SK-N-SH (cell line): ENCODE data around the gene FAM131C. TPM values are rescaled to one million over a fixed set of nuclear protein-coding genes. Genes with fewer than 3 reads are reported as not detected.

Experiments used
- CTCF ChIA-PET: fragments of 300-600, 350-600 bp; formaldehyde crosslinking; extraction: SDS; loops from one replicate; lab custom pipeline; 2021; lab: Yijun Ruan, JAX
- POLR2A ChIA-PET: fragments of 350-600 bp; sonication (Branson Sonifier 250); formaldehyde crosslinking; extraction: SDS; loops from one replicate; lab custom pipeline; 2020; ENCODE audit warnings: antibody characterized with exemption, inconsistent platforms; lab: Yijun Ruan, JAX
- DNase-seq: peaks from one replicate; pipeline ENCODE4 v3.0.0; 2012
- H2AFZ ChIP-seq: fragments of 200-600 bp; sonication (generic); 2 replicates; pipeline ENCODE4 v1.8.1; 2016; ENCODE audit warnings: antibody characterized with exemption, mild to moderate bottlenecking, low read depth
- H3F3A ChIP-seq: fragments of 200-600 bp; sonication (generic); replicated peaks from 2 replicates; pipeline ENCODE3; 2016; ENCODE audit warnings: antibody characterized with exemption, mild to moderate bottlenecking; ENCODE audit not compliant: insufficient read depth
- H3K27ac ChIP-seq, 2 experiments: fragments of 200-500 bp in 1 of 2; fragments of 200-600 bp in 1 of 2; sonication (Bioruptor generic) in 1 of 2; sonication (generic), shearing (Covaris generic) in 1 of 2; 2 replicates each; pipeline versions ENCODE4 v1.5.1 to v1.6.1; 2014 to 2016; ENCODE audit warnings: low read depth in 2 of 2, inconsistent platforms in 1 of 2, low read length in 1 of 2, mild to moderate bottlenecking in 1 of 2, mixed read lengths in 1 of 2
- H3K27me3 ChIP-seq: fragments of 200-600 bp; sonication (generic), shearing (Covaris generic); 2 replicates; pipeline ENCODE4 v1.6.1; 2016; ENCODE audit warnings: mixed run types; ENCODE audit not compliant: insufficient read depth
- H3K36me3 ChIP-seq, 2 experiments: fragments of 200-500 bp in 1 of 2; fragments of 200-600 bp in 1 of 2; sonication (Bioruptor generic) in 1 of 2; sonication (generic) in 1 of 2; replicated peaks in 1 of 2; 2 replicates each; pipeline versions ENCODE3 to v1.5.1; 2014 to 2016; ENCODE audit warnings: low read length in 1 of 2, mild to moderate bottlenecking in 1 of 2; ENCODE audit not compliant: insufficient read depth in 2 of 2, control insufficient read depth in 1 of 2
- H3K4me1 ChIP-seq, 2 experiments: fragments of 200-500 bp in 1 of 2; fragments of 200-600 bp in 1 of 2; sonication (Bioruptor generic) in 1 of 2; sonication (generic), shearing (Covaris generic) in 1 of 2; 2 replicates each; pipeline versions ENCODE4 v1.5.1 to v1.6.1; 2014 to 2016; ENCODE audit warnings: low read depth in 1 of 2, low read length in 1 of 2, mixed run types in 1 of 2; ENCODE audit not compliant: insufficient read depth in 2 of 2, control insufficient read depth in 1 of 2
- H3K4me2 ChIP-seq: fragments of 200-600 bp; sonication (generic), shearing (Covaris generic); 2 replicates; pipeline ENCODE4 v1.6.1; 2017; ENCODE audit warnings: mixed run types
- H3K4me3 ChIP-seq, 2 experiments: fragments of 200-500 bp in 1 of 2; fragments of 200-600 bp in 1 of 2; sonication (Bioruptor generic) in 1 of 2; sonication (generic), shearing (Covaris generic) in 1 of 2; 2 replicates each; pipeline versions ENCODE4 v1.5.1 to v1.8.1; 2014 to 2016; ENCODE audit warnings: low read depth in 2 of 2, inconsistent platforms in 1 of 2, low read length in 1 of 2, mild to moderate bottlenecking in 1 of 2, mixed read lengths in 1 of 2, moderate library complexity in 1 of 2
- H3K79me2 ChIP-seq: fragments of 200-600 bp; sonication (generic); 2 replicates; pipeline ENCODE4 v1.8.1; 2017; ENCODE audit warnings: mild to moderate bottlenecking; ENCODE audit not compliant: insufficient read depth
- H3K9ac ChIP-seq: fragments of 200-600 bp; sonication (generic); 2 replicates; pipeline ENCODE4 v1.6.1; 2017; ENCODE audit warnings: mixed run types
- H3K9me2 ChIP-seq: fragments of 200-600 bp; sonication (generic); 2 replicates; pipeline ENCODE4 v1.6.1; 2017; ENCODE audit warnings: mixed run types
- H3K9me3 ChIP-seq: fragments of 200-600 bp; sonication (generic); 2 replicates; pipeline ENCODE4 v1.6.1; 2017; ENCODE audit warnings: mixed run types, mild to moderate bottlenecking, moderate library complexity
- H4K20me1 ChIP-seq: fragments of 200-600 bp; sonication (generic); 2 replicates; pipeline ENCODE4 v1.6.1; 2017; ENCODE audit warnings: mild to moderate bottlenecking, mixed run types; ENCODE audit not compliant: insufficient read depth
- EP300 ChIP-seq, 2 experiments: IDR thresholded peaks; 2 replicates each; pipeline versions ENCODE4 v1.4.0 to v1.6.1; 2012; ENCODE audit warnings: borderline replicate concordance in 1 of 2, low read depth in 1 of 2, low read length in 1 of 2
- EZH2phosphoT487 ChIP-seq: fragments of 200-600 bp; sonication (generic); IDR thresholded peaks from 2 replicates; pipeline ENCODE4 v1.6.1; 2017; ENCODE audit warnings: low read depth, mixed run types, mild to moderate bottlenecking, antibody characterized with exemption, moderate library complexity, borderline replicate concordance
- FOXM1 ChIP-seq: IDR thresholded peaks from 2 replicates; pipeline ENCODE4 v1.4.0; 2012; ENCODE audit warnings: low read depth, mild to moderate bottlenecking
- GABPA ChIP-seq: IDR thresholded peaks from 2 replicates; pipeline ENCODE4 v1.4.0; 2012; ENCODE audit warnings: low read depth, mild to moderate bottlenecking
- GATA2 ChIP-seq: sonication (generic); formaldehyde crosslinking; IDR thresholded peaks from 2 replicates; pipeline ENCODE4 v1.5.0; 2020; ENCODE audit warnings: mild to moderate bottlenecking, missing genetic modification reagents
- NRF1 ChIP-seq: IDR thresholded peaks from 2 replicates; pipeline ENCODE4 v1.6.1; 2012; ENCODE audit warnings: low read depth, mild to moderate bottlenecking, low read length
- RFX5 ChIP-seq: IDR thresholded peaks from 2 replicates; pipeline ENCODE4 v1.6.1; 2012; ENCODE audit warnings: mild to moderate bottlenecking, improper control_type of control experiment, low read length
- SMC3 ChIP-seq: IDR thresholded peaks from 2 replicates; pipeline ENCODE4 v1.6.1; 2012; ENCODE audit warnings: low read depth, low read length, improper control_type of control experiment
- YY1 ChIP-seq: IDR thresholded peaks from 2 replicates; pipeline ENCODE4 v1.4.0; 2012; ENCODE audit warnings: low read depth, mild to moderate bottlenecking
- WGBS: methylation state at CpG from one replicate; pipeline ENCODE4 v1.1.6; 2017; ENCODE audit warnings: low lambda C conversion rate; 5-methylcytosine and 5-hydroxymethylcytosine counted together
- polyA plus RNA-seq, 3 experiments: library from polyadenylated mRNA; depleted of rRNA; stranded (reverse); fragments of >200 nt; gene quantifications; 2 replicates each; pipeline ENCODE4 v1.2.3, GENCODE V29; 2012
- TF ChIP-seq, protein P1 (sequence below): IDR thresholded peaks from 2 replicates; pipeline ENCODE4 v1.4.0; 2012; ENCODE audit warnings: low read depth, borderline replicate concordance
- TF ChIP-seq, protein P2 (sequence below): IDR thresholded peaks from 2 replicates; pipeline ENCODE4 v1.4.0; 2012; ENCODE audit warnings: low read depth, borderline replicate concordance
- TF ChIP-seq, protein P3 (sequence below): fragments of 200-600 bp; sonication (generic); IDR thresholded peaks from 2 replicates; pipeline ENCODE4 v1.6.1; 2017; ENCODE audit warnings: antibody characterized with exemption, mild to moderate bottlenecking, moderate library complexity
- TF ChIP-seq, protein P4 (sequence below): fragments of 150-350 bp; IDR thresholded peaks from 2 replicates; pipeline ENCODE4 v1.6.1; 2017; ENCODE audit warnings: antibody characterized with exemption, low read length, low read depth, borderline replicate concordance

Gene FAM131C
- polyA plus RNA-seq, 1 of the 3 experiments (the other 2 are of a cell fraction): 1.6 TPM

DNA sequence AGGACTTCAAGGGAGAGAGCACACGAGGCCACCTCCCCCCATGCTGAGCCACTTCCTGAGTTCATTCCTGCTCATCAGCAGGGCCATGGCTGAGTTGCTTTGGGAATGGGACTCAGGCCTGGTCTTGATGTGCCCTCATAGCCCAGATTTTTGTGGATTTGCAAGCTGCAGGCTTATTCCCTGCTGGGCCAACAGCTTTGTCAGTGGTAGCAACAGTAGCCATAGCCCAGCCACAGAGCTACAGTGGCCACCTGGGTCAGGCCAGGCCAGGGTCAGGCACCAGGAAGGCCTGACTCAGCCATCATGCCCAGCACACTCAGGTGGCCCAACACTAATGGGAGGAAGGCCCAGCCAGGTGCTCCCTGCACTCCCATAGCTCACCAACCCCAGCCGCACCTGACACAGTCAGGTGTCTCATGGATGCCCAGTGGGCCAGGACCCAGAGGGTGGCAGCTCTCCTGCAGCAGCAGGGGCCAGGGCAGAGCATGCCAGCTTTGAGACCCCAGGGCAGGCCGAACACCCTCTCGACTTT is 49.0 kb upstream of the FAM131C start:
- Histone ChIP-seq H3K4me2 (no peak overlapping the region), H3K4me1 (peaks cover 1 to 10% of the 10 kb centered on the region in 2 experiments; a peak in 2 of 4 replicates), H3K9me3 (no peaks in the 10 kb centered on the region), H2AFZ (no peak overlapping the region), H3K27ac (no peak overlapping the region), H3K9ac (no peak overlapping the region), H4K20me1 (peaks cover 5% of the 10 kb centered on the region; the same call in 1 of the 2 replicates), H3K79me2 (no peaks in the 10 kb centered on the region), H3K4me3 (no peak overlapping the region), H3K36me3 (peaks cover 23 to 43% of the 10 kb centered on the region in 2 experiments), H3K9me2 (no peaks in the 10 kb centered on the region), H3K27me3 (no peaks in the 10 kb centered on the region), H3F3A (peaks cover 42% of the 10 kb centered on the region)
- 50% methylated on average over 1 of the region's 4 CpGs for WGBS
- POLR2A ChIA-PET: no interaction called here
- TF ChIP-seq NRF1: no peak
- TF ChIP-seq, protein P1, sequence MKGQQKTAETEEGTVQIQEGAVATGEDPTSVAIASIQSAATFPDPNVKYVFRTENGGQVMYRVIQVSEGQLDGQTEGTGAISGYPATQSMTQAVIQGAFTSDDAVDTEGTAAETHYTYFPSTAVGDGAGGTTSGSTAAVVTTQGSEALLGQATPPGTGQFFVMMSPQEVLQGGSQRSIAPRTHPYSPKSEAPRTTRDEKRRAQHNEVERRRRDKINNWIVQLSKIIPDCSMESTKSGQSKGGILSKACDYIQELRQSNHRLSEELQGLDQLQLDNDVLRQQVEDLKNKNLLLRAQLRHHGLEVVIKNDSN: no peak
- TF ChIP-seq, protein P2, sequence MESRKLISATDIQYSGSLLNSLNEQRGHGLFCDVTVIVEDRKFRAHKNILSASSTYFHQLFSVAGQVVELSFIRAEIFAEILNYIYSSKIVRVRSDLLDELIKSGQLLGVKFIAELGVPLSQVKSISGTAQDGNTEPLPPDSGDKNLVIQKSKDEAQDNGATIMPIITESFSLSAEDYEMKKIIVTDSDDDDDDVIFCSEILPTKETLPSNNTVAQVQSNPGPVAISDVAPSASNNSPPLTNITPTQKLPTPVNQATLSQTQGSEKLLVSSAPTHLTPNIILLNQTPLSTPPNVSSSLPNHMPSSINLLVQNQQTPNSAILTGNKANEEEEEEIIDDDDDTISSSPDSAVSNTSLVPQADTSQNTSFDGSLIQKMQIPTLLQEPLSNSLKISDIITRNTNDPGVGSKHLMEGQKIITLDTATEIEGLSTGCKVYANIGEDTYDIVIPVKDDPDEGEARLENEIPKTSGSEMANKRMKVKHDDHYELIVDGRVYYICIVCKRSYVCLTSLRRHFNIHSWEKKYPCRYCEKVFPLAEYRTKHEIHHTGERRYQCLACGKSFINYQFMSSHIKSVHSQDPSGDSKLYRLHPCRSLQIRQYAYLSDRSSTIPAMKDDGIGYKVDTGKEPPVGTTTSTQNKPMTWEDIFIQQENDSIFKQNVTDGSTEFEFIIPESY: no peak
- no peak for TF ChIP-seq YY1
- TF ChIP-seq EP300 (IDR thresholded peaks at IDR 0.05; ENCODE audit: borderline replicate concordance in 1 of 2, low read depth in 1 of 2, low read length in 1 of 2): no peak
- no peak for TF ChIP-seq GATA2 (CRISPR knock-in tag)
- no peak for TF ChIP-seq EZH2phosphoT487
- TF ChIP-seq, protein P3, sequence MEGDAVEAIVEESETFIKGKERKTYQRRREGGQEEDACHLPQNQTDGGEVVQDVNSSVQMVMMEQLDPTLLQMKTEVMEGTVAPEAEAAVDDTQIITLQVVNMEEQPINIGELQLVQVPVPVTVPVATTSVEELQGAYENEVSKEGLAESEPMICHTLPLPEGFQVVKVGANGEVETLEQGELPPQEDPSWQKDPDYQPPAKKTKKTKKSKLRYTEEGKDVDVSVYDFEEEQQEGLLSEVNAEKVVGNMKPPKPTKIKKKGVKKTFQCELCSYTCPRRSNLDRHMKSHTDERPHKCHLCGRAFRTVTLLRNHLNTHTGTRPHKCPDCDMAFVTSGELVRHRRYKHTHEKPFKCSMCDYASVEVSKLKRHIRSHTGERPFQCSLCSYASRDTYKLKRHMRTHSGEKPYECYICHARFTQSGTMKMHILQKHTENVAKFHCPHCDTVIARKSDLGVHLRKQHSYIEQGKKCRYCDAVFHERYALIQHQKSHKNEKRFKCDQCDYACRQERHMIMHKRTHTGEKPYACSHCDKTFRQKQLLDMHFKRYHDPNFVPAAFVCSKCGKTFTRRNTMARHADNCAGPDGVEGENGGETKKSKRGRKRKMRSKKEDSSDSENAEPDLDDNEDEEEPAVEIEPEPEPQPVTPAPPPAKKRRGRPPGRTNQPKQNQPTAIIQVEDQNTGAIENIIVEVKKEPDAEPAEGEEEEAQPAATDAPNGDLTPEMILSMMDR: no peak
- no peak for TF ChIP-seq RFX5
- TF ChIP-seq, protein P4, sequence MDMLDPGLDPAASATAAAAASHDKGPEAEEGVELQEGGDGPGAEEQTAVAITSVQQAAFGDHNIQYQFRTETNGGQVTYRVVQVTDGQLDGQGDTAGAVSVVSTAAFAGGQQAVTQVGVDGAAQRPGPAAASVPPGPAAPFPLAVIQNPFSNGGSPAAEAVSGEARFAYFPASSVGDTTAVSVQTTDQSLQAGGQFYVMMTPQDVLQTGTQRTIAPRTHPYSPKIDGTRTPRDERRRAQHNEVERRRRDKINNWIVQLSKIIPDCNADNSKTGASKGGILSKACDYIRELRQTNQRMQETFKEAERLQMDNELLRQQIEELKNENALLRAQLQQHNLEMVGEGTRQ: no peak
- TF ChIP-seq SMC3: no peak
- TF ChIP-seq FOXM1: no peak
- no peak for TF ChIP-seq GABPA
- DNase-seq: no peak
- CTCF ChIA-PET: interaction anchor here (0.9 to 1.5 kb wide), 2 partner anchors 40 to 241 kb away, joined by 3 to 6 read pairs; no protein-coding TSS in a partner anchor
